PC-9 (cell line): Measurements from ENCODE around the gene TMEM266. TPM values are rescaled to one million over a fixed set of nuclear protein-coding genes. Genes with fewer than 3 reads are reported as not detected.

Experiments
- BruUV-seq: library from RNA; stranded (reverse); fragments of 400-500 nt; replicated peaks from 2 replicates; lab custom pipeline; 2021; lab: Mats Ljungman, UMichigan
- CTCF ChIA-PET: fragments of 300-600 bp; sonication (Branson Sonifier 250); formaldehyde crosslinking; loops from one replicate; lab custom pipeline; 2022; ENCODE audit warnings: antibody characterized with exemption; lab: Charles Lee
- POLR2A ChIA-PET: fragments of 300-600 bp; sonication (Branson Sonifier 250); formaldehyde crosslinking; loops from one replicate; lab custom pipeline; 2022; ENCODE audit warnings: antibody characterized with exemption; ENCODE audit not compliant: unreplicated experiment; lab: Charles Lee
- DNase-seq, 2 experiments: peaks; one replicate each; pipeline versions ENCODE4 v3.0.0 to v3.0.0-alpha.2; 2015 to 2022; ENCODE audit warnings: mixed read lengths in 1 of 2
- H2AFZ ChIP-seq: fragments of 200-600 bp; sonication (generic); 2 replicates; pipeline ENCODE4 v1.8.1; 2017; ENCODE audit warnings: antibody characterized with exemption
- H3F3A ChIP-seq: fragments of 200-600 bp; sonication (generic); 2 replicates; pipeline ENCODE4 v1.8.1; 2017; ENCODE audit warnings: antibody characterized with exemption, mild to moderate bottlenecking, low read depth; ENCODE audit not compliant: insufficient read depth
- H3K27ac ChIP-seq: fragments of 200-600 bp; sonication (generic); 2 replicates; pipeline ENCODE4 v1.6.1; 2016; ENCODE audit warnings: mixed run types
- H3K27me3 ChIP-seq: fragments of 200-600 bp; sonication (generic); 2 replicates; pipeline ENCODE4 v1.6.1; 2016; ENCODE audit warnings: low read depth, mixed run types; ENCODE audit not compliant: insufficient read depth
- H3K36me3 ChIP-seq: fragments of 200-600 bp; sonication (generic); 2 replicates; pipeline ENCODE4 v1.6.1; 2016; ENCODE audit warnings: low read depth, mixed run types
- H3K4me1 ChIP-seq: fragments of 200-600 bp; sonication (generic); replicated peaks from 2 replicates; pipeline ENCODE4 v1.6.1; 2016; ENCODE audit warnings: mixed run types; ENCODE audit not compliant: insufficient read depth
- H3K4me2 ChIP-seq: fragments of 200-600 bp; sonication (generic); 2 replicates; pipeline ENCODE4 v1.6.1; 2017; ENCODE audit warnings: mixed run types
- H3K4me3 ChIP-seq: fragments of 200-600 bp; sonication (generic); 2 replicates; pipeline ENCODE4 v1.6.1; 2016; ENCODE audit warnings: mixed run types
- H3K79me2 ChIP-seq: fragments of 200-600 bp; sonication (generic); 2 replicates; pipeline ENCODE4 v1.6.1; 2017; ENCODE audit warnings: low read depth, mixed run types
- H3K9me2 ChIP-seq: fragments of 200-600 bp; sonication (generic); 2 replicates; pipeline ENCODE4 v1.8.1; 2017; ENCODE audit warnings: mild to moderate bottlenecking; ENCODE audit not compliant: insufficient read depth
- H3K9me3 ChIP-seq: fragments of 200-600 bp; sonication (generic); 2 replicates; pipeline ENCODE4 v1.8.1; 2016; ENCODE audit warnings: low read depth; ENCODE audit not compliant: insufficient read depth
- H4K20me1 ChIP-seq: fragments of 200-600 bp; sonication (generic); 2 replicates; pipeline ENCODE4 v1.8.1; 2017; ENCODE audit not compliant: insufficient read depth
- CTCF ChIP-seq: fragments of 200-600 bp; sonication (generic); conservative IDR thresholded peaks from 2 replicates; pipeline ENCODE4 v1.6.1; 2017; ENCODE audit warnings: mixed run types, antibody characterized with exemption, mild to moderate bottlenecking, moderate library complexity
- EZH2 ChIP-seq: fragments of 200-600 bp; sonication (generic); IDR thresholded peaks from 2 replicates; pipeline ENCODE4 v1.8.0; 2017; ENCODE audit warnings: antibody characterized with exemption, low read depth
- intact Hi-C: fragments of 100-400 bp; cut with micrococcal nuclease; formaldehyde crosslinking; loops from one replicate; pipeline ENCODE4 v1.10.0; 2022; ENCODE audit not compliant: unreplicated experiment
- total RNA-seq: library from RNA; stranded (reverse); gene quantifications from 2 replicates; pipeline ENCODE4 v1.2.3, GENCODE V29; 2021

The TMEM266 gene
- total RNA-seq, 1 experiment from 2014 or later: 0.41 TPM

- Histone ChIP-seq H3K36me3 (0 out of 2 replicates have a peak, but pooled peaks cover 20% of the 10 kb centered on the region), H3K27ac (no peak overlapping the region), H2AFZ (no peak overlapping the region), H3K4me2 (peak overlapping the region; percentile 33), H3K79me2 (peaks cover 12% of the 10 kb centered on the region; the same call in 1 of the 2 replicates), H3F3A (peaks cover 26% of the 10 kb centered on the region; the same call in 1 of the 2 replicates), H4K20me1 (0 out of 2 replicates have a peak, but pooled peaks cover 5% of the 10 kb centered on the region), H3K9me2 (no peaks in the 10 kb centered on the region), H3K9me3 (no peaks in the 10 kb centered on the region), H3K4me1 (peaks cover 40% of the 10 kb centered on the region), H3K4me3 (no peak overlapping the region), H3K27me3 (no peaks in the 10 kb centered on the region)
- intact Hi-C loops: loop anchor here (2.0 kb wide), 1 partner anchor 21 kb away; no protein-coding TSS in a partner anchor
- CTCF ChIA-PET: interaction anchor here (1.0 kb wide), 1 partner anchor 28 kb away, joined by 3 read pairs; no protein-coding TSS in a partner anchor
- BruUV-seq: no TSS peak
- DNase-seq: no peak
- TF ChIP-seq EZH2 (no peak), CTCF (no peak)
- POLR2A ChIA-PET: interaction anchor here (0.7 kb wide), 1 partner anchor 21 kb away, joined by 4 read pairs; no protein-coding TSS in a partner anchor
Measured at GRCh38 chr15:76217882-76218217, 158.1 kb downstream of the TMEM266 start.

GRCh38 chr15:76221085-76221767 is 161.4 kb downstream of the TMEM266 start:
- CTCF ChIA-PET: no interaction called here
- 0 out of 2 replicates have a peak, but pooled peaks cover 4% of the 10 kb centered on the region for H4K20me1 ChIP-seq
- no peak overlapping the region for H2AFZ ChIP-seq
- DNase-seq: no peak
- H3K27ac ChIP-seq: no peak overlapping the region
- no peak for TF ChIP-seq CTCF
- H3K27me3 ChIP-seq: no peaks in the 10 kb centered on the region
- H3K36me3 ChIP-seq: 0 out of 2 replicates have a peak, but pooled peaks cover 9% of the 10 kb centered on the region
- H3K4me3 ChIP-seq: no peak overlapping the region
- peaks cover 39% of the 10 kb centered on the region for H3K4me1 ChIP-seq
- H3K9me2 ChIP-seq: no peaks in the 10 kb centered on the region
- peaks cover 12% of the 10 kb centered on the region; the same call in 1 of the 2 replicates for H3K79me2 ChIP-seq
- peaks cover 26% of the 10 kb centered on the region; the same call in 1 of the 2 replicates for H3F3A ChIP-seq
- H3K4me2 ChIP-seq: no peak overlapping the region
- no peaks in the 10 kb centered on the region for H3K9me3 ChIP-seq
- no TSS peak for BruUV-seq
- intact Hi-C loops: no loop called here
- POLR2A ChIA-PET: no interaction called here

GRCh38 chr15:76222159-76222558 is 162.4 kb downstream of the TMEM266 start:
- H3K9me2 ChIP-seq: no peaks in the 10 kb centered on the region
- no TSS peak for BruUV-seq
- H2AFZ ChIP-seq: no peak overlapping the region
- no peak overlapping the region for H3K4me2 ChIP-seq
- H3K9me3 ChIP-seq: no peaks in the 10 kb centered on the region
- TF ChIP-seq EZH2 (no peak), CTCF (no peak)
- H3F3A ChIP-seq: peaks cover 21% of the 10 kb centered on the region; the same call in 1 of the 2 replicates
- intact Hi-C loops: no loop called here
- H3K4me1 ChIP-seq: peaks cover 29% of the 10 kb centered on the region
- POLR2A ChIA-PET: no interaction called here
- CTCF ChIA-PET: no interaction called here
- no peaks in the 10 kb centered on the region for H4K20me1 ChIP-seq
- no peak for DNase-seq
- 0 out of 2 replicates have a peak, but pooled peaks cover 6% of the 10 kb centered on the region for H3K36me3 ChIP-seq
- H3K79me2 ChIP-seq: peaks cover 12% of the 10 kb centered on the region; the same call in 1 of the 2 replicates
- no peak overlapping the region for H3K27ac ChIP-seq
- no peak overlapping the region for H3K4me3 ChIP-seq
- H3K27me3 ChIP-seq: no peaks in the 10 kb centered on the region
